IPS DF 4.7 (cell line): Measurements from ENCODE around the gene NPAS2.

Source experiments
- DNase-seq: peaks from one replicate; pipeline ENCODE4 v3.0.0-alpha.2; 2013; ENCODE audit warnings: low spot score; ENCODE audit errors: extremely low read depth

NPAS2 gene

DNA sequence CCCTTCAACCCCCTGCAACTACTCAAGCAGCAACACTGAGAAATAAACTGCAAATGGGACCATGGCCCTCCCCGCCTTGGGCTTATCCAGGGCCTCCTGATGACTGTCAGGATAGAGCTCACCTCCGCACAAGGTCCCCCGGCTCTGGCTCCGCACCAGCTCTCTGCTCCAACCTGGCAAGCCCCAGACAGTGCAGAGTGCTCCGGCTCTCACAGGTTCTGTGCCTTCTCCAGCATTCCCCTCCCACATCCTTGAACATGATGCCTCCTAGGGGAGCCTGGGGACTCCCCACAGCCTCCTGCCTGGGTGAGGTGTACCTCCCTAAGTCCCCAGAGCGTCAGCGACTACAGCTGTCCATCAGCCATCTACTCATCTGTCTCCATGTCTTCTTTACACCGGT, 26.7 kb upstream of the NPAS2 start:
- DNase-seq = no peak

- no peak for DNase-seq
These were observed 26.0 kb upstream of the NPAS2 start for GRCh38 chr2:100793982-100794381.

GRCh38 chr2:100796499-100797100, 23.3 kb upstream of the NPAS2 start:
- no peak for DNase-seq

- no peak for DNase-seq
These were observed 20.3 kb upstream of the NPAS2 start for GRCh38 chr2:100799686-100800085.

- DNase-seq = no peak
These were observed 19.0 kb upstream of the NPAS2 start for GRCh38 chr2:100800915-100801314.

DNA sequence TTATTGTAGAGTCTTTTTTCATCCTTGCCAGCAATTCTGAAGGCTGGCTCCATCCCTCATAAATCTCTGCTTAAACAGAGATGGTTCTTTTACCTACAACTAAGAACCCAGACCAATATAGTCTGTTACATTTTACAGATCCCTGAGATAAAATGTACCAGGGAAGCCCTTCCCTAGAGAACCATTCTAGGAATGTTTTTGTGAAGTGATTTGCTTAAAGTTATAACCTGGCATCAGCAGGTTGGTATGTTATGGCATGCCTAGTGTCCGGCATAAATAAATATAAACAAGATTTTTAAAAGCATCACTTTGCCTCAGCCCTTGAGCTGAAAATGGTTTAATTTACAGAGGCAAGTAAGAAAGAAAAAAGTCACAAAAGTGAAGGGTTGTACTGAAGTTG, 18.5 kb upstream of the NPAS2 start:
- no peak for DNase-seq

GRCh38 chr2:100802066-100802465, 17.9 kb upstream of the NPAS2 start:
- DNase-seq = no peak

GRCh38 chr2:100803334-100803733, 16.6 kb upstream of the NPAS2 start:
- DNase-seq = no peak

DNA sequence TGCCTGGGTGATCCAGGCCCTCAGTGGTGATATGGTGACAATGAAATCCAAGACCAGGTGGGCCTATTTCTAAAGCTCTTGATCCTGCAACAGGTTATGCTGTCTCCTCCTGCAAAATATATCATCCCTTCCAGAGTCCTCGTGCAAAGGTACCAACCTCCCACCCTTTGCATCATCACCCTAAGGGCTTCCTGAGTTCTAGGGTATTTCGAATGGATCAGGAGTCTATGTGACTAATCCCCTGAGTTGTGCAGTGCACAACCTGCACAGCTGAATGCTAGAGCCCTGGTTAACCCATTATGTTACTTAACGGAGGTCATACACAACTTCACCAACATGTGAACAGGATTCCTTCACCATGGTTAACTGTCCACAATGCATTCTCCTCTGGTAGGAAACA, 13.4 kb upstream of the NPAS2 start:
- DNase-seq = no peak

- DNase-seq = no peak
These were observed 12.2 kb upstream of the NPAS2 start for GRCh38 chr2:100807707-100808106.

- DNase-seq = no peak
These were observed 11.4 kb upstream of the NPAS2 start for GRCh38 chr2:100808582-100808981.

DNA sequence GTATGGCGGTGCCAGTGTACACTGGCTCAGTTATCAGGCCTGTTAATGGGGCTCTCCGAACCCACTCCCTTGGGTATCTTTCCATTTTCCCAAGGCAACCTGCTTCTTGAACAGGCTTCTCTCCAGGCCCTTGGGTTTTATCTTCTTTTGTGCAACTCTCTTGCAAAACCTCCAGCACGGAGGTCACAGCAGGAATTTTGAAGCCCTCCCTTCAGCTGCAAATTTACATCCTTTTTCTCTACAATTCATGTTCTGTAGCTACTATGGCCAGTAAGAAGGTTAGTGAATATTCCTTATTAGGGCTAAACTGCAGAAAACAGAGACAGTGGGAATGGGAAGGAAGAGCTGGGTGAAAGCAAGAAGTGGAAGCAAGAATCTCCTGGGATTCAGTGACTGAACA, 10.4 kb upstream of the NPAS2 start:
- DNase-seq = no peak

- DNase-seq = no peak
These were observed 9.3 kb upstream of the NPAS2 start for GRCh38 chr2:100810603-100811145.

GRCh38 chr2:100812116-100812515, 7.8 kb upstream of the NPAS2 start:
- DNase-seq = no peak

DNA sequence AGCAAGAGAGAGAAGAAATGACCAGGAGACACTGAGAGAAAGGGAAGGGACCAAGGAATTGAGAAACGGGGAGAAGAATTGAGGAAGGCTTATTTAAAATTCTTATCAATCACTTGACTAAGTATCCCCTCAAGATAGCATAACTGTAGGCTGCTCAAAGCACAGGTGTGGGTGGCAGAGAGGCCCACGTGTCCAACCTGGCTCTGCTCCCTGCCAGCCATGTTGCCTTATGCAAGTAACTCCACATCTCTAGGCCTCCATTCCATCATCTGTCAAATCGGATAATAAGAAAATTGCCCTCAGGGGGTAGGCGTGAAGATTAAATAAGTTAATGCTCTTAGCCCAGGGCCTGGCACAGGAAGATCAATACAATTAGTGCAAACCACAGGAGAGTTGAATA, 7.4 kb upstream of the NPAS2 start:
- DNase-seq = no peak

- DNase-seq = no peak
These were observed 6.4 kb upstream of the NPAS2 start for GRCh38 chr2:100813527-100813926.

GRCh38 chr2:100814043-100814442, 5.9 kb upstream of the NPAS2 start:
- no peak for DNase-seq

- no peak for DNase-seq
These were observed 5.5 kb upstream of the NPAS2 start for GRCh38 chr2:100814453-100814852.

DNA sequence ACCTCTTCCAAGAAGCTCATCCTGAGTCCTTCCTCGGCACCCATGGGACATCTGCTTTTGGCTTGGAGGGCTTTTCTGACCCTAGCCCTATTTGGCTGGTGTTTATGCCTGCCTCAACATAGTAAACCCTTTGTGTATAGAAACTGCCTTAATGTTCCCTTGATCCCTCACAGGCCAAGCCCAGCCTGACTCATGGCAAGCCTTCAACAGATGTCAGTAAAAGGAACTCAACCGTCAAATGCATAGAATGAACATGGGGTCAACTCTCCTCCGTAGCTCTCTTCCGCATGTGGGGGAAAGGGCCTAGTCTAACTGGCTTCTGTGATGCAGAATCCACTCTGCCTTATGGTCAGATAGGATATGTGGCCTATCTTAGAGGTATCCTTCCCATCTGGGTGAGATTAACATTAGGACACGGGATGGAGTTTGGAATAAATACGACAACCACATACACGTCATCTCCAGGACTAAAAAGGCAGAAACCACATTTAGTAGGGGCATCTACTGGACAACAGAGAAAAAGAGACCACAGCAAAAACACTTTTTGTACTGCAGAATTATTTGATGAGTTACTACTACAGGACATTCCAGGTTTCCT, 2.5 kb upstream of the NPAS2 start:
- no peak for DNase-seq

DNA sequence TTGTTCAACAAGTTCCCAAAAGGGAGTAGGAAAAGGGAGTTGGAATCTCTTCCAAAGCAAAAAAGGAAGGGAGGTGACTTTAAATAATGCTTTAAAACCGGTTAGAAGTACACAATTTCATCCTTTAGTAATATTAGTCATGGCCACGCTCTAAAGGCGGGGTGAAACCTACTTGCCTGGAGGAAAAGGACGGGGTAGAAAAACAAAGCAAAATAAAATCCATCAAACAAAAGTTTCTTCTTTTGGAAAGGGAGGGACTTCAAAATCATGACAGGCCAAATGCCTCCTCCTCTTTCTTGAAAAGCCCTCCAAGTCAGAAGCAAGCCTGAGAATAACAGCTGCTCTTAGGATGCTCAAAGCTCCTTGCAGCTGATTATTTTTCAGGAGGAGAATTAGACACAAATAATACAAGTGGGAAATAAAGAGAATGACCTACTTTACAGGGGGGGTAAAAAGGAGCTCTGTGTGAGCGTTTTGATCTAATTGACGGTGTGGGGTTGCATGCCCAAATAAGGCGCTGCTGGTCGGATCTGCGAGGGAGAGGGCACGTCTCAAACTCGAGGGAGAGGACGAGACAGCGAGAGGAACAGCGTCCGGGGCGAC, 1.8 kb upstream of the NPAS2 start:
- no peak for DNase-seq

GRCh38 chr2:100818606-100819369, 1.2 kb upstream of the NPAS2 start:
- no peak for DNase-seq

- no peak for DNase-seq
These were observed 259 bp downstream of the NPAS2 start for GRCh38 chr2:100820273-100820522.
